OCI-LY3 (cell line): Measurements from ENCODE around the gene KIF1B.

Source experiments
- EZH2phosphoT487 ChIP-seq: fragments of 200-600 bp; shearing (Covaris generic); IDR thresholded peaks from 2 replicates; pipeline ENCODE4 v1.6.1; 2018; ENCODE audit warnings: antibody characterized with exemption, mixed run types, low read depth
- TF ChIP-seq, protein P1 (sequence below): fragments of 200-600, 300-600 bp; sonication (generic); IDR thresholded peaks from 2 replicates; pipeline ENCODE4 v1.5.1; 2014; ENCODE audit warnings: antibody characterized with exemption, low read length, low read depth

DNA sequence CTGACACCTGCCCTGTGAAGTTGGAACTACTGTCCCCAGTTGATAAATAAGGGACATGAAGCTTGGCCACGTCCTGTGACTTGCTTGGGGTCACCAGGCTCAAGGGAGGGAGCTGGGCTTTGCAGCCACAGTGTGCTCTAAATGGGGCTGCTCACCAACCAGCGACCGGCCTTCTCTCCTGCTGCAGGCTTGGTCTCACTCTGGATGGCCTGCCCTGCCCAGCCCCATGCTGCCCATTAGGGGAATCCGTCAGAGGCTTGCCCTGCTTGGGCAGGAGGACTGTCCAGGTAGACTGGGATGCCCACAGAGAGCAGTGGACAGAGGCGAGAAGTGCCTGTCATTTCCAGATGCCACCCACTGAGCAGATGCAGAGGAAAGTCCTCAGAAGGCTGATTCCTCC is 218.6 kb downstream of the KIF1B start:
- TF ChIP-seq, protein P1, sequence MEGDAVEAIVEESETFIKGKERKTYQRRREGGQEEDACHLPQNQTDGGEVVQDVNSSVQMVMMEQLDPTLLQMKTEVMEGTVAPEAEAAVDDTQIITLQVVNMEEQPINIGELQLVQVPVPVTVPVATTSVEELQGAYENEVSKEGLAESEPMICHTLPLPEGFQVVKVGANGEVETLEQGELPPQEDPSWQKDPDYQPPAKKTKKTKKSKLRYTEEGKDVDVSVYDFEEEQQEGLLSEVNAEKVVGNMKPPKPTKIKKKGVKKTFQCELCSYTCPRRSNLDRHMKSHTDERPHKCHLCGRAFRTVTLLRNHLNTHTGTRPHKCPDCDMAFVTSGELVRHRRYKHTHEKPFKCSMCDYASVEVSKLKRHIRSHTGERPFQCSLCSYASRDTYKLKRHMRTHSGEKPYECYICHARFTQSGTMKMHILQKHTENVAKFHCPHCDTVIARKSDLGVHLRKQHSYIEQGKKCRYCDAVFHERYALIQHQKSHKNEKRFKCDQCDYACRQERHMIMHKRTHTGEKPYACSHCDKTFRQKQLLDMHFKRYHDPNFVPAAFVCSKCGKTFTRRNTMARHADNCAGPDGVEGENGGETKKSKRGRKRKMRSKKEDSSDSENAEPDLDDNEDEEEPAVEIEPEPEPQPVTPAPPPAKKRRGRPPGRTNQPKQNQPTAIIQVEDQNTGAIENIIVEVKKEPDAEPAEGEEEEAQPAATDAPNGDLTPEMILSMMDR: no peak
- no peak for TF ChIP-seq EZH2phosphoT487
